Left ventricle myocardium inferior (tissue), 1 donor: Measurements from ENCODE around the gene FAM161B. TPM values are rescaled to one million over a fixed set of nuclear protein-coding genes. Genes with fewer than 3 reads are reported as not detected.
"Not testable (repeated sequence)": the region's sequence is repeated elsewhere in the genome, so short reads cannot be mapped to it uniquely, and the experiment has no call there.

ENCODE experiments used
- DNase-seq: peaks from one replicate; pipeline ENCODE4 v3.0.0-alpha.2; 2020
- H3K27ac ChIP-seq: fragments of 200-600 bp; replicated peaks from 2 replicates; pipeline ENCODE4 v1.8.0; 2021
- H3K27me3 ChIP-seq: fragments of 200-600 bp; 2 replicates; pipeline ENCODE4 v1.8.0; 2021; ENCODE audit warnings: low read depth
- H3K36me3 ChIP-seq: fragments of 200-600 bp; 2 replicates; pipeline ENCODE4 v1.8.0; 2021
- H3K4me1 ChIP-seq: fragments of 200-600 bp; 2 replicates; pipeline ENCODE4 v1.8.0; 2021
- H3K4me3 ChIP-seq: fragments of 200-600 bp; 2 replicates; pipeline ENCODE4 v1.8.0; 2021; ENCODE audit warnings: mild to moderate bottlenecking, moderate library complexity
- H3K9me3 ChIP-seq: fragments of 200-600 bp; replicated peaks from 2 replicates; pipeline ENCODE4 v1.8.0; 2021
- CTCF ChIP-seq: fragments of 200-600 bp; IDR thresholded peaks from 2 replicates; pipeline ENCODE4 v1.8.0; 2021; ENCODE audit warnings: antibody characterized with exemption, mild to moderate bottlenecking, borderline replicate concordance
- intact Hi-C: fragments of 100-400 bp; cut with micrococcal nuclease; formaldehyde crosslinking; loops from one replicate; pipeline ENCODE4 v1.11.0; 2022
- total RNA-seq: library from RNA; stranded (reverse); fragmentation: NEBNext Ultra II Directional; extraction: Animal tissue kit (Norgen Biotek cat#: 25700); gene quantifications from one replicate; pipeline ENCODE4 v1.2.1, GENCODE V29; 2021
- donor health status: DM: no; HTN: yes; CAD: no; lungs with severe emphysema.

Gene FAM161B
- total RNA-seq, 1 donor from 2014 or later: 4.7 TPM

GRCh38 chr14:73942180-73942579 is 7.7 kb downstream of the FAM161B start:
- no peak for DNase-seq
- intact Hi-C loops: no loop called here
- no peaks in the 10 kb centered on the region for H3K4me1 ChIP-seq
- no peak overlapping the region for H3K27ac ChIP-seq
- peaks cover 47% of the 10 kb centered on the region for H3K36me3 ChIP-seq
- no peak for TF ChIP-seq CTCF
- H3K27me3 ChIP-seq: no peaks in the 10 kb centered on the region
- H3K9me3 ChIP-seq: no peaks in the 10 kb centered on the region
- no peak overlapping the region for H3K4me3 ChIP-seq

- DNase-seq: no peak
- TF ChIP-seq CTCF: no peak
- Histone ChIP-seq H3K27ac (no peak overlapping the region), H3K27me3 (no peaks in the 10 kb centered on the region), H3K36me3 (peaks cover 68% of the 10 kb centered on the region), H3K4me3 (no peak overlapping the region), H3K4me1 (no peaks in the 10 kb centered on the region), H3K9me3 (no peaks in the 10 kb centered on the region)
- intact Hi-C loops: no loop called here
Observed at GRCh38 chr14:73937012-73937411, 12.9 kb downstream of the FAM161B start.

GRCh38 chr14:73936548-73936947 is 13.3 kb downstream of the FAM161B start:
- Histone ChIP-seq H3K4me3 (no peak overlapping the region), H3K27me3 (no peaks in the 10 kb centered on the region), H3K9me3 (no peaks in the 10 kb centered on the region), H3K27ac (no peak overlapping the region), H3K4me1 (no peaks in the 10 kb centered on the region), H3K36me3 (peaks cover 73% of the 10 kb centered on the region)
- no peak for TF ChIP-seq CTCF
- intact Hi-C loops: no loop called here
- DNase-seq: no peak

GRCh38 chr14:73935666-73936065 is 14.2 kb downstream of the FAM161B start:
- no peak for DNase-seq
- Histone ChIP-seq H3K36me3 (peaks cover 80% of the 10 kb centered on the region), H3K4me1 (no peaks in the 10 kb centered on the region), H3K27me3 (no peaks in the 10 kb centered on the region), H3K27ac (no peak overlapping the region), H3K4me3 (no peak overlapping the region), H3K9me3 (no peaks in the 10 kb centered on the region)
- intact Hi-C loops: no loop called here
- TF ChIP-seq CTCF: no peak

GRCh38 chr14:73924337-73924736 is 25.6 kb downstream of the FAM161B start:
- intact Hi-C loops: no loop called here
- Histone ChIP-seq H3K36me3 (peaks cover 90% of the 10 kb centered on the region), H3K27me3 (no peaks in the 10 kb centered on the region), H3K4me1 (no peaks in the 10 kb centered on the region), H3K9me3 (no peaks in the 10 kb centered on the region), H3K27ac (no peak overlapping the region), H3K4me3 (no peak overlapping the region)
- TF ChIP-seq CTCF: no peak
- no peak for DNase-seq

GRCh38 chr14:73919457-73919856 is 30.4 kb downstream of the FAM161B start:
- H3K9me3 ChIP-seq, H3K4me3 ChIP-seq, H3K4me1 ChIP-seq, H3K27ac ChIP-seq, H3K27me3 ChIP-seq, intact Hi-C loops, DNase-seq: not testable (repeated sequence)
- peaks cover 74% of the 10 kb centered on the region for H3K36me3 ChIP-seq
